DOHH2 (cell line): ENCODE data around the gene GRID1.

Source experiments
- CTCF ChIP-seq: fragments of 200-600 bp; sonication (generic); IDR thresholded peaks from one replicate; pipeline ENCODE4 v1.5.1; 2014; ENCODE audit warnings: antibody characterized with exemption, mild to moderate bottlenecking, low read depth, low read length; ENCODE audit not compliant: poor library complexity, severe bottlenecking
- EZH2phosphoT487 ChIP-seq: fragments of 200-600 bp; sonication (generic); IDR thresholded peaks from 2 replicates; pipeline ENCODE4 v1.6.1; 2017; ENCODE audit warnings: borderline replicate concordance, mild to moderate bottlenecking, antibody characterized with exemption, low read length, moderate library complexity, mixed read lengths

- TF ChIP-seq CTCF (no peak), EZH2phosphoT487 (no peak)
Measured at GRCh38 chr10:86363833-86364490, 2.6 kb downstream of the GRID1 start.
